CD14-positive monocyte (primary cell): ENCODE results near the gene PTPN14. TPM values are rescaled to one million over a fixed set of nuclear protein-coding genes. Genes with fewer than 3 reads are reported as not detected.
A peak's percentile ranks its signal among the peaks of the same experiment; 100 is the strongest.

ENCODE experiments used
- DNase-seq, 3 donors: peaks; one replicate each; pipeline ENCODE4 v3.0.0-alpha.2; 2011 to 2022
- H2AFZ ChIP-seq: 2 replicates; pipeline ENCODE4 v1.6.0; 2012; ENCODE audit warnings: mild to moderate bottlenecking, low read depth, low read length, inconsistent platforms; ENCODE audit not compliant: insufficient read depth, poor library complexity, severe bottlenecking
- H3K27ac ChIP-seq, 2 donors: 1 replicate in 1 of 2; 2 replicates in 1 of 2; pipeline ENCODE4 v1.5.1; 2012 to 2013; ENCODE audit warnings: low read length in 2 of 2, control low read depth in 1 of 2, inconsistent platforms in 1 of 2, low read depth in 1 of 2, mild to moderate bottlenecking in 1 of 2
- H3K27me3 ChIP-seq, 2 donors: one replicate each; pipeline versions ENCODE4 v1.6.0 to v1.6.1; 2011 to 2013; ENCODE audit warnings: low read length in 2 of 2; ENCODE audit not compliant: control insufficient read depth in 2 of 2, insufficient read depth in 2 of 2
- H3K36me3 ChIP-seq, 2 donors: replicated peaks in 1 of 2; 1 replicate in 1 of 2; 2 replicates in 1 of 2; pipeline versions ENCODE4 v1.5.1 to v1.6.1; 2012 to 2013; ENCODE audit warnings: low read length in 2 of 2, control low read depth in 1 of 2, inconsistent platforms in 1 of 2, mild to moderate bottlenecking in 1 of 2; ENCODE audit not compliant: insufficient read depth in 2 of 2, control insufficient read depth in 1 of 2
- H3K4me1 ChIP-seq, 2 donors: 1 replicate in 1 of 2; 2 replicates in 1 of 2; pipeline versions ENCODE4 v1.5.1 to v1.6.1; 2012 to 2013; ENCODE audit warnings: low read length in 2 of 2, control low read depth in 1 of 2, inconsistent platforms in 1 of 2, mild to moderate bottlenecking in 1 of 2, moderate library complexity in 1 of 2; ENCODE audit not compliant: insufficient read depth in 2 of 2, control insufficient read depth in 1 of 2
- H3K4me2 ChIP-seq: replicated peaks from 2 replicates; pipeline ENCODE3; 2012; ENCODE audit warnings: low read length, moderate library complexity, mild to moderate bottlenecking; ENCODE audit not compliant: poor library complexity, severe bottlenecking; ENCODE audit errors: extremely low read depth
- H3K4me3 ChIP-seq, 3 experiments: fragments of 200-600 bp in 1 of 3; sonication (generic) in 1 of 3; replicated peaks in 1 of 3; 1 replicate in 2 of 3; 2 replicates in 1 of 3; pipeline ENCODE4 v1.5.1; 2011 to 2013; ENCODE audit warnings: low read length in 3 of 3, mild to moderate bottlenecking in 3 of 3, control low read depth in 2 of 3, low read depth in 2 of 3, inconsistent platforms in 1 of 3, moderate library complexity in 1 of 3
- H3K79me2 ChIP-seq: 2 replicates; pipeline ENCODE4 v1.6.0; 2012; ENCODE audit warnings: mild to moderate bottlenecking, control low read depth, inconsistent platforms, low read length, moderate library complexity; ENCODE audit not compliant: insufficient read depth
- H3K9ac ChIP-seq: 2 replicates; pipeline ENCODE4 v1.6.0; 2017; ENCODE audit warnings: low read length, mild to moderate bottlenecking; ENCODE audit not compliant: insufficient read depth, poor library complexity, severe bottlenecking
- H3K9me3 ChIP-seq, 2 donors: replicated peaks in 1 of 2; 1 replicate in 1 of 2; 2 replicates in 1 of 2; pipeline versions ENCODE4 v1.5.1 to v1.6.1; 2012 to 2013; ENCODE audit warnings: low read length in 2 of 2, control low read depth in 1 of 2; ENCODE audit not compliant: control insufficient read depth in 1 of 2, insufficient read depth in 1 of 2
- H4K20me1 ChIP-seq: 2 replicates; pipeline ENCODE4 v1.6.0; 2012; ENCODE audit warnings: mild to moderate bottlenecking, low read length, control low read depth, moderate library complexity; ENCODE audit not compliant: insufficient read depth
- H3K27ac Mint-ChIP-seq, 7 donors: one replicate each; pipeline ENCODE4 v1.8.0; 2020; ENCODE audit warnings: mild to moderate bottlenecking in 7 of 7, mixed read lengths in 7 of 7, moderate library complexity in 6 of 7, inconsistent platforms in 2 of 7
- H3K27me3 Mint-ChIP-seq, 3 donors: one replicate each; pipeline ENCODE4 v1.8.0; 2021 to 2022; ENCODE audit warnings: low read depth in 3 of 3, mild to moderate bottlenecking in 3 of 3, mixed read lengths in 3 of 3, moderate library complexity in 3 of 3, inconsistent platforms in 1 of 3
- H3K36me3 Mint-ChIP-seq, 2 donors: one replicate each; pipeline ENCODE4 v1.8.0; 2020; ENCODE audit warnings: mixed read lengths in 2 of 2, inconsistent platforms in 1 of 2, mild to moderate bottlenecking in 1 of 2
- H3K4me1 Mint-ChIP-seq: one replicate; pipeline ENCODE4 v1.8.0; 2020; ENCODE audit warnings: mild to moderate bottlenecking, mixed read lengths
- H3K4me3 Mint-ChIP-seq, 2 donors: one replicate each; pipeline ENCODE4 v1.8.0; 2020; ENCODE audit warnings: mild to moderate bottlenecking in 2 of 2, mixed read lengths in 2 of 2, moderate library complexity in 1 of 2
- H3K9me3 Mint-ChIP-seq, 7 donors: one replicate each; pipeline ENCODE4 v1.8.0; 2020 to 2022; ENCODE audit warnings: mixed read lengths in 7 of 7, mild to moderate bottlenecking in 6 of 7, moderate library complexity in 6 of 7, inconsistent platforms in 2 of 7
- CTCF ChIP-seq: fragments of 200-600 bp; IDR thresholded peaks from one replicate; pipeline ENCODE4 v1.8.0; 2022; ENCODE audit warnings: antibody characterized with exemption, mild to moderate bottlenecking
- WGBS: methylation state at CpG from one replicate; pipeline ENCODE4 v1.1.5; 2013; ENCODE audit warnings: missing lambda C conversion rate; ENCODE audit not compliant: insufficient coverage; 5-methylcytosine and 5-hydroxymethylcytosine counted together
- intact Hi-C, 2 donors: fragments of 100-400 bp; cut with micrococcal nuclease; formaldehyde crosslinking; loops; one replicate each; pipeline versions ENCODE4 v1.15.0 to v1.15.1; 2023
- polyA plus RNA-seq, 3 donors: library from polyadenylated mRNA; depleted of rRNA in 1 of 3; unstranded in 2 of 3; stranded (reverse) in 1 of 3; fragments of 300-500 nt in 2 of 3; fragments of >200 nt in 1 of 3; fragmentation: Illumina TruSeq in 2 of 3; gene quantifications; 1 replicate in 2 of 3; 2 replicates in 1 of 3; pipeline ENCODE4 v1.2.3, GENCODE V29; 2012 to 2021

Gene PTPN14
- polyA plus RNA-seq, 3 donors, result 0.01 TPM; not detected in 1

GRCh38 chr1:214438075-214438474 is 113.3 kb downstream of the PTPN14 start:
- H3K79me2 ChIP-seq, result no peaks in the 10 kb centered on the region
- H3K27ac ChIP-seq, result no peak overlapping the region
- Mint-ChIP-seq H3K4me1 (peaks cover 20% of the 10 kb centered on the region), H3K4me3 (no peak overlapping the region), H3K36me3 (no peaks in the 10 kb centered on the region), H3K27ac (peak overlapping the region in 1 of 7 donors; percentile 72), H3K9me3 (peaks cover 0 to 3% (median 0%) of the 10 kb centered on the region in 7 donors), H3K27me3 (no peaks in the 10 kb centered on the region)
- no peak overlapping the region for H3K4me3 ChIP-seq
- H2AFZ ChIP-seq, result no peak overlapping the region
- no peaks in the 10 kb centered on the region for H4K20me1 ChIP-seq
- intact Hi-C loops, result no loop called here
- no peak for DNase-seq
- no peak overlapping the region for H3K4me2 ChIP-seq
- TF ChIP-seq CTCF, result no peak
- H3K9ac ChIP-seq, result no peak overlapping the region
- peaks cover 6 to 10% of the 10 kb centered on the region in 2 donors for H3K4me1 ChIP-seq
- no peaks in the 10 kb centered on the region for H3K9me3 ChIP-seq
- 94% methylated on average over 2 of the region's 6 CpGs for WGBS
- no peaks in the 10 kb centered on the region for H3K27me3 ChIP-seq
- no peaks in the 10 kb centered on the region for H3K36me3 ChIP-seq

- Mint-ChIP-seq H3K36me3 (no peaks in the 10 kb centered on the region), H3K9me3 (peaks cover 0 to 3% (median 0%) of the 10 kb centered on the region in 7 donors), H3K4me3 (no peak overlapping the region), H3K27me3 (no peaks in the 10 kb centered on the region), H3K4me1 (peaks cover 18% of the 10 kb centered on the region), H3K27ac (no peak overlapping the region)
- intact Hi-C loops, result no loop called here
- TF ChIP-seq CTCF, result no peak
- no peaks in the 10 kb centered on the region for H3K36me3 ChIP-seq
- peaks cover 6 to 10% of the 10 kb centered on the region in 2 donors for H3K4me1 ChIP-seq
- H3K4me3 ChIP-seq, result no peak overlapping the region
- H3K27me3 ChIP-seq, result no peaks in the 10 kb centered on the region
- no peak overlapping the region for H3K9ac ChIP-seq
- no CpG with 5 or more reads among the region's 4 CpGs for WGBS
- H3K27ac ChIP-seq, result no peak overlapping the region
- no peaks in the 10 kb centered on the region for H3K9me3 ChIP-seq
- H2AFZ ChIP-seq, result no peak overlapping the region
- DNase-seq, result no peak
- no peak overlapping the region for H3K4me2 ChIP-seq
- no peaks in the 10 kb centered on the region for H3K79me2 ChIP-seq
- H4K20me1 ChIP-seq, result no peaks in the 10 kb centered on the region
Observed at GRCh38 chr1:214435867-214436266, 115.5 kb downstream of the PTPN14 start.
